Trophoblast cell (in vitro differentiated cells and primary cell): Measurements from ENCODE around the gene UCHL3.

ENCODE experiments used
- DNase-seq, 2 donors: peaks; one replicate each; pipeline ENCODE4 v3.0.0-alpha.2; 2016
- H2AFZ ChIP-seq: 2 replicates; pipeline ENCODE4 v1.6.1; 2013; ENCODE audit warnings: low read length, moderate library complexity, mild to moderate bottlenecking; ENCODE audit not compliant: insufficient read depth, poor library complexity
- H2AK5ac ChIP-seq: 2 replicates; pipeline ENCODE4 v1.6.1; 2013; ENCODE audit warnings: mild to moderate bottlenecking, low read length
- H2BK120ac ChIP-seq: 2 replicates; pipeline ENCODE4 v1.6.1; 2013; ENCODE audit warnings: low read length, mild to moderate bottlenecking, moderate library complexity; ENCODE audit not compliant: insufficient read depth, poor library complexity
- H2BK12ac ChIP-seq: 2 replicates; pipeline ENCODE4 v1.6.1; 2013; ENCODE audit warnings: mild to moderate bottlenecking, low read length, moderate library complexity
- H2BK5ac ChIP-seq: 2 replicates; pipeline ENCODE4 v1.6.1; 2013; ENCODE audit warnings: low read length, low read depth, moderate library complexity, mild to moderate bottlenecking; ENCODE audit not compliant: poor library complexity
- H3K14ac ChIP-seq: 2 replicates; pipeline ENCODE4 v1.6.1; 2013; ENCODE audit warnings: mild to moderate bottlenecking, low read length
- H3K18ac ChIP-seq: 2 replicates; pipeline ENCODE4 v1.6.1; 2013; ENCODE audit warnings: mild to moderate bottlenecking, low read length
- H3K23ac ChIP-seq: 2 replicates; pipeline ENCODE4 v1.6.1; 2013; ENCODE audit warnings: low read length
- H3K27ac ChIP-seq: 2 replicates; pipeline ENCODE4 v1.5.1; 2013; ENCODE audit warnings: low read depth, mild to moderate bottlenecking, inconsistent platforms, low read length, moderate library complexity
- H3K27me3 ChIP-seq: 2 replicates; pipeline ENCODE4 v1.6.1; 2013; ENCODE audit warnings: inconsistent platforms, mild to moderate bottlenecking, low read length, moderate library complexity; ENCODE audit not compliant: insufficient read depth
- H3K36me3 ChIP-seq, 2 experiments: 1 replicate in 1 of 2; 2 replicates in 1 of 2; pipeline ENCODE4 v1.6.1; 2013; ENCODE audit warnings: low read length in 2 of 2, mild to moderate bottlenecking in 2 of 2, moderate library complexity in 1 of 2; ENCODE audit not compliant: insufficient read depth in 2 of 2, control insufficient read depth in 1 of 2
- H3K4ac ChIP-seq: 2 replicates; pipeline ENCODE4 v1.6.1; 2013; ENCODE audit warnings: low read depth, mild to moderate bottlenecking, low read length, moderate library complexity
- H3K4me1 ChIP-seq, 2 experiments: 1 replicate in 1 of 2; 2 replicates in 1 of 2; pipeline ENCODE4 v1.6.1; 2013; ENCODE audit warnings: low read length in 2 of 2, mild to moderate bottlenecking in 2 of 2, moderate library complexity in 1 of 2; ENCODE audit not compliant: insufficient read depth in 2 of 2, control insufficient read depth in 1 of 2
- H3K4me2 ChIP-seq: 2 replicates; pipeline ENCODE4 v1.6.1; 2013; ENCODE audit warnings: inconsistent platforms, mild to moderate bottlenecking, low read length, moderate library complexity
- H3K4me3 ChIP-seq: 2 replicates; pipeline ENCODE4 v1.5.1; 2013; ENCODE audit warnings: mild to moderate bottlenecking, low read depth, low read length, inconsistent platforms
- H3K79me1 ChIP-seq: one replicate; pipeline ENCODE4 v1.6.1; 2013; ENCODE audit warnings: low read length
- H3K79me2 ChIP-seq: 2 replicates; pipeline ENCODE4 v1.6.1; 2013; ENCODE audit warnings: low read length, mild to moderate bottlenecking; ENCODE audit not compliant: control insufficient read depth, insufficient read depth, poor library complexity
- H3K9ac ChIP-seq: 2 replicates; pipeline ENCODE4 v1.6.1; 2013; ENCODE audit warnings: mild to moderate bottlenecking, low read length
- H3K9me3 ChIP-seq: 2 replicates; pipeline ENCODE4 v1.6.1; 2013; ENCODE audit warnings: low read depth, mild to moderate bottlenecking, control low read depth, inconsistent platforms, low read length; ENCODE audit not compliant: insufficient read depth
- H4K12ac ChIP-seq: 2 replicates; pipeline ENCODE4 v1.6.1; 2013; ENCODE audit warnings: low read depth, mild to moderate bottlenecking, low read length, moderate library complexity
- H4K8ac ChIP-seq: 2 replicates; pipeline ENCODE4 v1.6.1; 2013; ENCODE audit warnings: low read depth, mild to moderate bottlenecking, low read length, moderate library complexity
- H4K91ac ChIP-seq: one replicate; pipeline ENCODE4 v1.6.1; 2013; ENCODE audit warnings: low read depth, mild to moderate bottlenecking, low read length, moderate library complexity
- WGBS: extraction: QIAGEN DNeasy Blood & Tissue Kit; methylation state at CpG from one replicate; pipeline ENCODE4 v1.1.7; 2013; ENCODE audit warnings: missing lambda C conversion rate; ENCODE audit not compliant: insufficient read length, insufficient coverage; ENCODE audit errors: extremely low coverage; 5-methylcytosine and 5-hydroxymethylcytosine counted together

Gene UCHL3

DNA sequence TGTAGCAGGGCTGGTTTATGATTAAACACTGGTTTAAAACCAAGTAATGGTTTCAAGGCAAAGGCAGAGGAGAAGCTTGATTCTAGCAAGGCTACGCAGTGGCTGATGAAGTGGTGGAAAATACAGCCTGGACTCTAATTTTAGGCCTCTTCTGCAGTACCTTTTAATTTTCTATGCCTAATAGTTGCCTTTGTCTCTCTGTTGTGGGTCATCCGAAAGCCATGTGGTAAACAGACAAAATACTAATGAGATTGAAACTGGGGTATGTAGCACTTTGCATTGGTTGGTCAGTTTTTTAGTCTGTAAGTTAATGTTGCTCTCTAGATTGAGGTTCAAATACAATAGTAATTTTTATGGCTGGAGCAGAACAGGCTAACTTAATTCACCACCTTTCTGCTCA is 89.9 kb downstream of the UCHL3 start:
- no peak for DNase-seq
- Histone ChIP-seq H3K27me3 (peaks cover 4% of the 10 kb centered on the region), H3K79me2 (peaks cover 6% of the 10 kb centered on the region), H3K4me3 (no peak overlapping the region), H3K27ac (no peak overlapping the region), H3K4ac (no peak overlapping the region), H3K9me3 (peaks cover 5% of the 10 kb centered on the region), H4K8ac (no peak overlapping the region), H4K12ac (no peak overlapping the region), H3K23ac (no peak overlapping the region), H3K36me3 (peaks cover 0 to 2% of the 10 kb centered on the region in 2 experiments), H2AK5ac (no peak overlapping the region), H3K79me1 (peaks cover 15% of the 10 kb centered on the region), H2AFZ (no peak overlapping the region), H3K4me1 (peaks cover 5 to 6% of the 10 kb centered on the region in 2 experiments), H3K14ac (no peak overlapping the region), H3K9ac (no peak overlapping the region), H2BK120ac (no peak overlapping the region), H2BK5ac (no peak overlapping the region), H4K91ac (no peak overlapping the region), H3K4me2 (no peak overlapping the region), H2BK12ac (no peak overlapping the region), H3K18ac (no peak overlapping the region)
- no CpG with 5 or more reads among the region's 2 CpGs for WGBS

DNA sequence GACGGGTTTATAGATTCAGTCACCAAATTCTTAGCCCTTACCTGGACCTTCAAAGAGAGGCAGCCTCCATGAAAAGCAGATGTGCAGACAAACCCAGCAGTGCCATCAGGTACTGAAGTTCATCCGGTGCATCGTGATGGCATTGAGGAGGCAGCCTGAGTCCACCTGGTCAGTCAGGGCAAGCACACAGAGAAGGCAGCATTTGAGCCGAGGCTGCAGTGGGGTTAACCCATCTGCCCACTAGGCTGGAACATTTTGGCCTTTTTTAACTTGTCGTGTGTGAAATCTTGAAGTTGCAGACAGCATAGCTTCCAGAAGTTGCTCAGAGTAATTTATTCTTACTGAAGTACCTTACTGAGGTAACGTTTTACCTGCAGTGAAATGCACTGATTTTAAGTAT is 91.4 kb downstream of the UCHL3 start:
- Histone ChIP-seq H3K23ac (no peak overlapping the region), H4K8ac (no peak overlapping the region), H2AK5ac (no peak overlapping the region), H3K9ac (no peak overlapping the region), H2BK12ac (no peak overlapping the region), H3K27me3 (peaks cover 4% of the 10 kb centered on the region), H2AFZ (no peak overlapping the region), H3K4me1 (peaks cover 0 to 3% of the 10 kb centered on the region in 2 experiments), H3K9me3 (peaks cover 2% of the 10 kb centered on the region), H3K79me2 (peaks cover 3% of the 10 kb centered on the region), H4K91ac (no peak overlapping the region), H4K12ac (no peak overlapping the region), H3K36me3 (peaks cover 0 to 2% of the 10 kb centered on the region in 2 experiments), H3K4ac (no peak overlapping the region), H3K4me2 (no peak overlapping the region), H3K4me3 (no peak overlapping the region), H2BK5ac (no peak overlapping the region), H2BK120ac (no peak overlapping the region), H3K18ac (no peak overlapping the region), H3K14ac (no peak overlapping the region), H3K27ac (no peak overlapping the region), H3K79me1 (peaks cover 8% of the 10 kb centered on the region)
- no CpG with 5 or more reads among the region's 6 CpGs for WGBS
- no peak for DNase-seq

DNA sequence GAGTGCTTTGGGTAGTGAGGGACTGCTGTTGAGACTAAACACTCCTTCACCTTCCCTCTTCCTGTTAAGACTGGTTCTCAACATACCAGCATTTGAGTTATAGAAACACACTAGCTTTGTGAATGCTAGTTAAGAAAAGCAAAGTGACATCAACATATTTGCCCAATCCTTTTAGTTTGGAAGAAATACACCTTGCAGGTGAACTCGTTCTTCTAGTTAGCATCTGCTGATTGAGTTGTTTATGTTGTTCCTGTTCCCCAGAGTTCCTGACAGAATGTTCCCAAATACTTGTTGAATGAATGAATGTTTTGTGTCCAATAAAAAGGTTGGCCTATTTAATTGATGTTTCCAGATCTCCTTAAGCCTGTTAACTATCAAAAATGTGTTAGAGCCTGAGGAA is 93.6 kb downstream of the UCHL3 start:
- Histone ChIP-seq H3K4me1 (no peaks in the 10 kb centered on the region), H4K12ac (no peak overlapping the region), H2AFZ (no peak overlapping the region), H2AK5ac (no peak overlapping the region), H3K9ac (no peak overlapping the region), H3K27me3 (no peaks in the 10 kb centered on the region), H3K27ac (no peak overlapping the region), H3K36me3 (peaks cover 0 to 2% of the 10 kb centered on the region in 2 experiments), H3K4ac (no peak overlapping the region), H4K91ac (no peak overlapping the region), H3K18ac (no peak overlapping the region), H3K79me1 (no peaks in the 10 kb centered on the region), H3K9me3 (peaks cover 2% of the 10 kb centered on the region), H3K4me2 (no peak overlapping the region), H3K23ac (no peak overlapping the region), H2BK120ac (no peak overlapping the region), H3K4me3 (no peak overlapping the region), H3K79me2 (no peaks in the 10 kb centered on the region), H2BK5ac (no peak overlapping the region), H3K14ac (no peak overlapping the region), H4K8ac (no peak overlapping the region), H2BK12ac (no peak overlapping the region)
- DNase-seq, result peak in 1 of 2 donors; percentile 10
- no CpG with 5 or more reads among the region's 1 CpG for WGBS

DNA sequence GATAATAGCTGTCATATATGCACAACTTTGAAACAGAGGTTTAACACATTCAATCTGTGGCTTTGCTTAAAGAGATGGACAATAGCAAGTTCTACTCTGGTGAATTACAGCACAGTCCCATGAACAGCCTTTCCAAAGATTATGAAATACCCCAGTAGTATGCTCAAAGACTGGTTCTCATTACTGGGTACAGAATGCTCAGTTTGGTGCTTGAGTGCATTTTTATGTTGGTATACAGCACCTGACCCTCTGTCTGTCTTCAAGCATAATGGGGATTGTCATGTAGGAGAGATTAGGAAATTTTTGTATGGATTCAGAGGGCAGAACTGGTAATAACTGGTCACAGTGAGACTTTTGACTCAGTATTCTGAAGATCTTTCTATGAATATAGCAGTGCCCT is 94.1 kb downstream of the UCHL3 start:
- Histone ChIP-seq H3K4me1 (no peaks in the 10 kb centered on the region), H3K9ac (no peak overlapping the region), H2AFZ (no peak overlapping the region), H3K27ac (no peak overlapping the region), H3K23ac (no peak overlapping the region), H2BK120ac (no peak overlapping the region), H3K4ac (no peak overlapping the region), H3K79me1 (no peaks in the 10 kb centered on the region), H3K4me2 (no peak overlapping the region), H3K18ac (no peak overlapping the region), H3K36me3 (peaks cover 0 to 2% of the 10 kb centered on the region in 2 experiments), H4K12ac (no peak overlapping the region), H4K91ac (no peak overlapping the region), H4K8ac (no peak overlapping the region), H2BK12ac (no peak overlapping the region), H3K9me3 (peaks cover 2% of the 10 kb centered on the region), H3K27me3 (no peaks in the 10 kb centered on the region), H2AK5ac (no peak overlapping the region), H3K4me3 (no peak overlapping the region), H3K79me2 (no peaks in the 10 kb centered on the region), H3K14ac (no peak overlapping the region), H2BK5ac (no peak overlapping the region)
- no peak for DNase-seq
